ENCODE results near the gene RBM7. TPM values are rescaled to one million over a fixed set of nuclear protein-coding genes. Genes with fewer than 3 reads are reported as not detected.

Gene RBM7
- total RNA-seq, 1 experiment from 2014 or later = 41.1 TPM

DNA sequence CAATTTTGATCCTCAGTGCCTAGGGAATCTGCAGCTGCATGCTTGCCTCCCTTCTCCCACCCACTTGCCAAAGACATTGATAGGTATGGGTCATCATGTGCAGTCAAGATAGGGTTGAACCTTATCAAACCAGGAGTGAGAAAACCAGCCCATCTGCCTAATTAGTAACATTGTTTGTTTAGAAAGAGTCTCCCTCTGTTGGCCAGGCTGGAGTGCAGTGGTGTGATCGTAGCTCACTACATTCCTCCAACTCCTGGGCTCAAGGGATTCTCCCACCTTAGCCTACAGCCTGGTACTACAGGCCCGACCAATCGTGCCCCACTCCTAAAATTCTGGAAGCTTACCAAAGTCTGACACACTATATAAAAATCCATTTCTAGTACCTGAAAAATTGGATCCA lies 4.7 kb upstream of the RBM7 start:
- Histone ChIP-seq H3K9me3 (ENCODE audit: low read depth, low read length, poor library complexity, severe bottlenecking) (no peaks in the 10 kb centered on the region), H3K27ac (ENCODE audit: low read depth, low read length, poor library complexity, severe bottlenecking) (no peak overlapping the region), H3K4me1 (ENCODE audit: insufficient read depth, low read length, poor library complexity, severe bottlenecking) (peaks cover 8% of the 10 kb centered on the region), H3K36me3 (ENCODE audit: insufficient read depth, low read length, poor library complexity, severe bottlenecking) (no peaks in the 10 kb centered on the region), H3K27me3 (replicated peaks; ENCODE audit: insufficient read depth, low read depth, low read length, poor library complexity) (no peaks in the 10 kb centered on the region), H3K4me3 (ENCODE audit: low read depth, low read length, poor library complexity, severe bottlenecking) (no peak overlapping the region)
- peak; percentile 25 for DNase-seq (ENCODE audit: low spot score)
- ChIA-PET POLR2A (ENCODE audit: low non-redundant PET) (interaction anchor here (0.8 kb wide), 1 partner anchor 15 kb away, joined by 4 read pairs; no protein-coding TSS in a partner anchor), CTCF (no interaction called here)
- no TSS peak for BruUV-seq (replicated peaks)
- intact Hi-C loops (cut with micrococcal nuclease; ENCODE audit: unreplicated experiment) = loop anchor here (5.0 kb wide), 1 partner anchor 53 kb away; no protein-coding TSS in a partner anchor
- no peak for TF ChIP-seq EZH2 (IDR thresholded peaks at IDR 0.05; ENCODE audit: borderline replicate concordance, low read depth, low read length, poor library complexity, severe bottlenecking)
- TF ChIP-seq, protein P1, sequence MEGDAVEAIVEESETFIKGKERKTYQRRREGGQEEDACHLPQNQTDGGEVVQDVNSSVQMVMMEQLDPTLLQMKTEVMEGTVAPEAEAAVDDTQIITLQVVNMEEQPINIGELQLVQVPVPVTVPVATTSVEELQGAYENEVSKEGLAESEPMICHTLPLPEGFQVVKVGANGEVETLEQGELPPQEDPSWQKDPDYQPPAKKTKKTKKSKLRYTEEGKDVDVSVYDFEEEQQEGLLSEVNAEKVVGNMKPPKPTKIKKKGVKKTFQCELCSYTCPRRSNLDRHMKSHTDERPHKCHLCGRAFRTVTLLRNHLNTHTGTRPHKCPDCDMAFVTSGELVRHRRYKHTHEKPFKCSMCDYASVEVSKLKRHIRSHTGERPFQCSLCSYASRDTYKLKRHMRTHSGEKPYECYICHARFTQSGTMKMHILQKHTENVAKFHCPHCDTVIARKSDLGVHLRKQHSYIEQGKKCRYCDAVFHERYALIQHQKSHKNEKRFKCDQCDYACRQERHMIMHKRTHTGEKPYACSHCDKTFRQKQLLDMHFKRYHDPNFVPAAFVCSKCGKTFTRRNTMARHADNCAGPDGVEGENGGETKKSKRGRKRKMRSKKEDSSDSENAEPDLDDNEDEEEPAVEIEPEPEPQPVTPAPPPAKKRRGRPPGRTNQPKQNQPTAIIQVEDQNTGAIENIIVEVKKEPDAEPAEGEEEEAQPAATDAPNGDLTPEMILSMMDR (conservative IDR thresholded peaks at IDR 0.05; ENCODE audit: low read depth, low read length) = peak; percentile 58

DNA sequence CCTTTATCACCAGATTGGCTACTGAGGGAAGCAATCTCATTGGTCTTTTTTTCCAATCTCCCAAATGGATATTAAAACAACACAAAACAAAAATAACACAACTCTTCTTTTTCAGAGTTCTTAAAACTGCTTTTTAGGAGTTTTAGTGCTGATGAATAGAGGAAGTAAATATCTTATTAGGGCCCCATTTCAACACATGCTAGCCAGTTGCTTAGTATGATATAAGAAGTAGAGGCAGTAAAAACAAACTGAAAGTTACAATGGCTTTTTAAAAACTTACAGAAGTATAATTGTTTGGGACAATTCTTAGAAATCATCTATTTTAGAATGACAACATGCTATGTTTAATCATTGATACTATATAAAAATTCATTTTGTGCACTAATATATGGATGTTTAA lies 3.5 kb upstream of the RBM7 start:
- H3K27ac ChIP-seq (ENCODE audit: low read depth, low read length, poor library complexity, severe bottlenecking) = no peak overlapping the region
- H3K36me3 ChIP-seq (ENCODE audit: insufficient read depth, low read length, poor library complexity, severe bottlenecking) = no peaks in the 10 kb centered on the region
- H3K4me3 ChIP-seq (ENCODE audit: low read depth, low read length, poor library complexity, severe bottlenecking) = no peak overlapping the region
- POLR2A ChIA-PET (ENCODE audit: low non-redundant PET) = no interaction called here
- DNase-seq (ENCODE audit: low spot score) = no peak
- CTCF ChIA-PET = no interaction called here
- no TSS peak for BruUV-seq (replicated peaks)
- no peaks in the 10 kb centered on the region for H3K9me3 ChIP-seq (ENCODE audit: low read depth, low read length, poor library complexity, severe bottlenecking)
- intact Hi-C loops (cut with micrococcal nuclease; ENCODE audit: unreplicated experiment) = loop anchor here (5.0 kb wide), 1 partner anchor 55 kb away; no protein-coding TSS in a partner anchor
- no peak for TF ChIP-seq EZH2 (IDR thresholded peaks at IDR 0.05; ENCODE audit: borderline replicate concordance, low read depth, low read length, poor library complexity, severe bottlenecking)
- TF ChIP-seq, protein P1 (conservative IDR thresholded peaks at IDR 0.05; ENCODE audit: low read depth, low read length) = no peak
- no peaks in the 10 kb centered on the region for H3K27me3 ChIP-seq (replicated peaks; ENCODE audit: insufficient read depth, low read depth, low read length, poor library complexity)
- H3K4me1 ChIP-seq (ENCODE audit: insufficient read depth, low read length, poor library complexity, severe bottlenecking) = peaks cover 10% of the 10 kb centered on the region

DNA sequence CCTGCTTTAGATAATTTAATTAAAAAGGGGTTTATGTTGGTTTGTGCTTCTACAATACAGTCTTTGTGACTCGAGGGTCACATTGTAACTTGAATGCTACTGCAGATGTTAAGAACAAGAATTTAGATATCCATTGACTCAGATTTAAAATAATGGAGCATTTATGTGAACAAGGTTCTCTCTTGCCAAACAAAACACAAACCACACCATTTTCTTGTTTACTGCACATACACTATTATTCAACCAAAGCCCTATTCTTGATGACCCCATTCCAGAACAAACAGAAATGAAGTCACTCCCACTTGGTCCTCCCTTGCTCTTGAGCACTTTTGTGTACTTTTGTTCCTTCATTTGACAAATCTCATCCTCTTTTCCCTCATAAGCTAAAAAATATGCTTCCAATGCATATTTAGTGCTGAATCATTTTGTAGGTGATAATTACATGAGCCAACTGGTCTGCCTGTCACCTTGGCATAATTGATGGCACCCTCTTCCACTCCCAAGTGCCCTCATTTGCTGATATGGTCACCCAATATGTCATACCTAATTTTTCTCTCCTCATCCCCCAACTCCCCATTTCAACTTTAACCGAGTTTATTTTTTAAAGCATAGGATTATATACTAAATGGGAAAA lies 3.0 kb upstream of the RBM7 start:
- Histone ChIP-seq H3K27ac (ENCODE audit: low read depth, low read length, poor library complexity, severe bottlenecking) (no peak overlapping the region), H3K4me3 (ENCODE audit: low read depth, low read length, poor library complexity, severe bottlenecking) (no peak overlapping the region), H3K4me1 (ENCODE audit: insufficient read depth, low read length, poor library complexity, severe bottlenecking) (peaks cover 12% of the 10 kb centered on the region), H3K36me3 (ENCODE audit: insufficient read depth, low read length, poor library complexity, severe bottlenecking) (no peaks in the 10 kb centered on the region), H3K9me3 (ENCODE audit: low read depth, low read length, poor library complexity, severe bottlenecking) (no peaks in the 10 kb centered on the region), H3K27me3 (replicated peaks; ENCODE audit: insufficient read depth, low read depth, low read length, poor library complexity) (no peaks in the 10 kb centered on the region)
- no peak for DNase-seq (ENCODE audit: low spot score)
- ChIA-PET POLR2A (ENCODE audit: low non-redundant PET) (no interaction called here), CTCF (no interaction called here)
- intact Hi-C loops (cut with micrococcal nuclease; ENCODE audit: unreplicated experiment) = loop anchor here (5.0 kb wide), 1 partner anchor 55 kb away; no protein-coding TSS in a partner anchor
- TF ChIP-seq, protein P1 (conservative IDR thresholded peaks at IDR 0.05; ENCODE audit: low read depth, low read length) = no peak
- no peak for TF ChIP-seq EZH2 (IDR thresholded peaks at IDR 0.05; ENCODE audit: borderline replicate concordance, low read depth, low read length, poor library complexity, severe bottlenecking)
- no TSS peak for BruUV-seq (replicated peaks)
